ENCODE data around the gene DCAF8L2.

DCAF8L2 gene

GRCh38 chrX:27775984-27776383, 185.8 kb downstream of the DCAF8L2 start:
- DNase-seq (ENCODE audit: low read depth, low spot score), result no peak
- H3K4me3 ChIP-seq (ENCODE audit: low read depth, low read length), result no peak overlapping the region
- in situ Hi-C loops (cut with HindIII; ENCODE audit: low sequenced_read_pairs), result no loop called here
- no peak for TF ChIP-seq CTCF (IDR thresholded peaks at IDR 0.05; ENCODE audit: low read depth, low read length)

- H3K4me3 ChIP-seq (ENCODE audit: low read depth, low read length), result no peak overlapping the region
- TF ChIP-seq CTCF (IDR thresholded peaks at IDR 0.05; ENCODE audit: low read depth, low read length), result no peak
- DNase-seq (ENCODE audit: low read depth, low spot score), result no peak
- in situ Hi-C loops (cut with HindIII; ENCODE audit: low sequenced_read_pairs), result no loop called here
Observed at GRCh38 chrX:27796640-27797257, 206.6 kb downstream of the DCAF8L2 start.

GRCh38 chrX:27797575-27797974, 207.4 kb downstream of the DCAF8L2 start:
- DNase-seq (ENCODE audit: low read depth, low spot score), result no peak
- TF ChIP-seq CTCF (IDR thresholded peaks at IDR 0.05; ENCODE audit: low read depth, low read length), result no peak
- in situ Hi-C loops (cut with HindIII; ENCODE audit: low sequenced_read_pairs), result no loop called here
- H3K4me3 ChIP-seq (ENCODE audit: low read depth, low read length), result no peak overlapping the region
